ENCODE data around the gene SPHK1.

DNA sequence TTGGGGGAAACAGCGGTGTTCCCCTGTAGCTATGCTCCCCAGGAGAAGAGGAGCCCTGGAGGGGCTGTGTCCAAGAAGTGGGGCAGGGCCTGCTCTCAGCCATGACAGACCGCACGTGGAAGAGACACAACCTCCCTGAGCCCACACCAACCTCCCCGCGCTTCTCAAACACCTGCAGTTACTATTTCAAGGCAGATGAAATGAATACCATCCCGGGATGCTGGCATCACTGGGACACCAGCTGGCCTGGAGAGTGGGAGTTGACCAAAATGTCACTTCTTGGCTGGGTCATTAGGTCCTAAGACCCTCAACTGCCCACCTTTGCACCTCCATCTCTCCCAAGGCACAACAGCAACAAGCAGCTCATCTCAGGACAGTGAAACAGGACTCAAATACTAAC, 32.0 kb downstream of the SPHK1 start:
- TF ChIP-seq, protein P1, sequence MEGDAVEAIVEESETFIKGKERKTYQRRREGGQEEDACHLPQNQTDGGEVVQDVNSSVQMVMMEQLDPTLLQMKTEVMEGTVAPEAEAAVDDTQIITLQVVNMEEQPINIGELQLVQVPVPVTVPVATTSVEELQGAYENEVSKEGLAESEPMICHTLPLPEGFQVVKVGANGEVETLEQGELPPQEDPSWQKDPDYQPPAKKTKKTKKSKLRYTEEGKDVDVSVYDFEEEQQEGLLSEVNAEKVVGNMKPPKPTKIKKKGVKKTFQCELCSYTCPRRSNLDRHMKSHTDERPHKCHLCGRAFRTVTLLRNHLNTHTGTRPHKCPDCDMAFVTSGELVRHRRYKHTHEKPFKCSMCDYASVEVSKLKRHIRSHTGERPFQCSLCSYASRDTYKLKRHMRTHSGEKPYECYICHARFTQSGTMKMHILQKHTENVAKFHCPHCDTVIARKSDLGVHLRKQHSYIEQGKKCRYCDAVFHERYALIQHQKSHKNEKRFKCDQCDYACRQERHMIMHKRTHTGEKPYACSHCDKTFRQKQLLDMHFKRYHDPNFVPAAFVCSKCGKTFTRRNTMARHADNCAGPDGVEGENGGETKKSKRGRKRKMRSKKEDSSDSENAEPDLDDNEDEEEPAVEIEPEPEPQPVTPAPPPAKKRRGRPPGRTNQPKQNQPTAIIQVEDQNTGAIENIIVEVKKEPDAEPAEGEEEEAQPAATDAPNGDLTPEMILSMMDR (IDR thresholded peaks at IDR 0.05; ENCODE audit: low read length) = no peak
- TF ChIP-seq EZH2 (IDR thresholded peaks at IDR 0.05; ENCODE audit: borderline replicate concordance, low read length) = no peak

Data from OCI-LY1 (cell line).